Lower leg skin (tissue), 3 donors: ENCODE data around the gene RASL12.

Source experiments
- CTCF ChIP-seq, 3 donors: fragments of 450-650 bp; IDR thresholded peaks; one replicate each; pipeline ENCODE4 v1.5.1; 2016; ENCODE audit warnings: antibody characterized with exemption in 3 of 3, mild to moderate bottlenecking in 3 of 3, moderate library complexity in 2 of 3
- POLR2A ChIP-seq, 2 donors: fragments of 450-650 bp; IDR thresholded peaks; one replicate each; pipeline ENCODE4 v1.6.1; 2016 to 2017; ENCODE audit warnings: antibody characterized with exemption in 2 of 2, mild to moderate bottlenecking in 1 of 2, moderate library complexity in 1 of 2

- TF ChIP-seq CTCF (IDR thresholded peaks at IDR 0.05) (no peak), POLR2A (IDR thresholded peaks at IDR 0.05) (no peak)
Measured at GRCh38 chr15:65066635-65067316, 1.0 kb downstream of the RASL12 start.
